ENCODE results near the gene NR2F1.

NR2F1 gene

GRCh38 chr5:93590493-93590892, 7.5 kb downstream of the NR2F1 start:
- TF ChIP-seq CTCF (IDR thresholded peaks at IDR 0.05; ENCODE audit: insufficient read depth, low read length, poor library complexity, severe bottlenecking) (no peak), EZH2phosphoT487 (conservative IDR thresholded peaks at IDR 0.05; ENCODE audit: low read length) (no peak)
- H3K27me3 ChIP-seq (ENCODE audit: low read length) = no peaks in the 10 kb centered on the region

GRCh38 chr5:93591323-93591945, 8.4 kb downstream of the NR2F1 start:
- Histone ChIP-seq H3K4me3 (ENCODE audit: insufficient read depth, low read length, poor library complexity, severe bottlenecking) (no peak overlapping the region), H3K9me2 (replicated peaks; ENCODE audit: insufficient read depth, low read length) (no peaks in the 10 kb centered on the region), H3K79me2 (ENCODE audit: insufficient read depth, low read length) (no peaks in the 10 kb centered on the region), H3K36me3 (ENCODE audit: low read length) (no peaks in the 10 kb centered on the region), H3K27ac (ENCODE audit: low read depth, low read length) (no peak overlapping the region), H3K9ac (ENCODE audit: low read length) (no peak overlapping the region), H3F3A (ENCODE audit: insufficient read depth) (no peaks in the 10 kb centered on the region), H3K4me2 (ENCODE audit: low read depth, low read length, poor library complexity, severe bottlenecking) (no peak overlapping the region), H4K20me1 (ENCODE audit: low read depth, low read length) (no peaks in the 10 kb centered on the region), H3K27me3 (ENCODE audit: low read length) (no peaks in the 10 kb centered on the region), H3K9me3 (ENCODE audit: insufficient read depth, low read length) (no peaks in the 10 kb centered on the region), H2AFZ (ENCODE audit: low read depth, low read length, severe bottlenecking) (no peak overlapping the region)
- TF ChIP-seq CTCF (IDR thresholded peaks at IDR 0.05; ENCODE audit: insufficient read depth, low read length, poor library complexity, severe bottlenecking) = no peak
- no peak for TF ChIP-seq EZH2phosphoT487 (conservative IDR thresholded peaks at IDR 0.05; ENCODE audit: low read length)

More at GRCh38 chr5:93590493-93590892, 7.5 kb downstream of the NR2F1 start:
- H2AFZ ChIP-seq (ENCODE audit: low read depth, low read length, severe bottlenecking) = no peak overlapping the region
- H3K27ac ChIP-seq (ENCODE audit: low read depth, low read length) = no peak overlapping the region
- H3K4me3 ChIP-seq (ENCODE audit: insufficient read depth, low read length, poor library complexity, severe bottlenecking) = no peak overlapping the region
- H3K36me3 ChIP-seq (ENCODE audit: low read length) = no peaks in the 10 kb centered on the region
- H3K9me2 ChIP-seq (replicated peaks; ENCODE audit: insufficient read depth, low read length) = no peaks in the 10 kb centered on the region
- no peaks in the 10 kb centered on the region for H3F3A ChIP-seq (ENCODE audit: insufficient read depth)
- no peak overlapping the region for H3K4me2 ChIP-seq (ENCODE audit: low read depth, low read length, poor library complexity, severe bottlenecking)
- no peak overlapping the region for H3K9ac ChIP-seq (ENCODE audit: low read length)
- H3K79me2 ChIP-seq (ENCODE audit: insufficient read depth, low read length) = no peaks in the 10 kb centered on the region
- no peaks in the 10 kb centered on the region for H4K20me1 ChIP-seq (ENCODE audit: low read depth, low read length)
- H3K9me3 ChIP-seq (ENCODE audit: insufficient read depth, low read length) = no peaks in the 10 kb centered on the region

- Histone ChIP-seq H3K27ac (ENCODE audit: low read depth, low read length) (no peak overlapping the region), H3K4me3 (ENCODE audit: insufficient read depth, low read length, poor library complexity, severe bottlenecking) (no peak overlapping the region), H4K20me1 (ENCODE audit: low read depth, low read length) (no peaks in the 10 kb centered on the region), H3K79me2 (ENCODE audit: insufficient read depth, low read length) (no peaks in the 10 kb centered on the region), H3K9ac (ENCODE audit: low read length) (no peak overlapping the region), H3F3A (ENCODE audit: insufficient read depth) (no peaks in the 10 kb centered on the region), H3K36me3 (ENCODE audit: low read length) (no peaks in the 10 kb centered on the region), H3K4me2 (ENCODE audit: low read depth, low read length, poor library complexity, severe bottlenecking) (no peak overlapping the region), H3K9me2 (replicated peaks; ENCODE audit: insufficient read depth, low read length) (no peaks in the 10 kb centered on the region), H3K9me3 (ENCODE audit: insufficient read depth, low read length) (no peaks in the 10 kb centered on the region), H3K27me3 (ENCODE audit: low read length) (no peaks in the 10 kb centered on the region), H2AFZ (ENCODE audit: low read depth, low read length, severe bottlenecking) (no peak overlapping the region)
- TF ChIP-seq CTCF (IDR thresholded peaks at IDR 0.05; ENCODE audit: insufficient read depth, low read length, poor library complexity, severe bottlenecking) = no peak
Measured at GRCh38 chr5:93592883-93593282, 9.9 kb downstream of the NR2F1 start.
